Measurements from ENCODE around the gene MAP4K3. TPM values are rescaled to one million over a fixed set of nuclear protein-coding genes. Genes with fewer than 3 reads are reported as not detected.

MAP4K3 gene
- total and polyA plus RNA-seq, 7 donors = 8.0 to 96.8 (median 72.1) TPM

- TF ChIP-seq POLR2A (IDR thresholded peaks at IDR 0.05) (no peak), POLR2AphosphoS5 (IDR thresholded peaks at IDR 0.05) (no peak), EP300 (IDR thresholded peaks at IDR 0.05) (no peak)
- TF ChIP-seq, protein P1, sequence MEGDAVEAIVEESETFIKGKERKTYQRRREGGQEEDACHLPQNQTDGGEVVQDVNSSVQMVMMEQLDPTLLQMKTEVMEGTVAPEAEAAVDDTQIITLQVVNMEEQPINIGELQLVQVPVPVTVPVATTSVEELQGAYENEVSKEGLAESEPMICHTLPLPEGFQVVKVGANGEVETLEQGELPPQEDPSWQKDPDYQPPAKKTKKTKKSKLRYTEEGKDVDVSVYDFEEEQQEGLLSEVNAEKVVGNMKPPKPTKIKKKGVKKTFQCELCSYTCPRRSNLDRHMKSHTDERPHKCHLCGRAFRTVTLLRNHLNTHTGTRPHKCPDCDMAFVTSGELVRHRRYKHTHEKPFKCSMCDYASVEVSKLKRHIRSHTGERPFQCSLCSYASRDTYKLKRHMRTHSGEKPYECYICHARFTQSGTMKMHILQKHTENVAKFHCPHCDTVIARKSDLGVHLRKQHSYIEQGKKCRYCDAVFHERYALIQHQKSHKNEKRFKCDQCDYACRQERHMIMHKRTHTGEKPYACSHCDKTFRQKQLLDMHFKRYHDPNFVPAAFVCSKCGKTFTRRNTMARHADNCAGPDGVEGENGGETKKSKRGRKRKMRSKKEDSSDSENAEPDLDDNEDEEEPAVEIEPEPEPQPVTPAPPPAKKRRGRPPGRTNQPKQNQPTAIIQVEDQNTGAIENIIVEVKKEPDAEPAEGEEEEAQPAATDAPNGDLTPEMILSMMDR (IDR thresholded peaks at IDR 0.05) = no peak
- WGBS, 2 donors = 72 to 73% methylated on average over 1 of the region's 1 CpG
- Histone ChIP-seq H3K9me3 (no peaks in the 10 kb centered on the region), H3K27ac (no peak overlapping the region), H3K4me1 (peaks cover 0 to 20% (median 18%) of the 10 kb centered on the region in 4 donors), H3K4me3 (no peak overlapping the region), H3K36me3 (no peaks in the 10 kb centered on the region), H3K27me3 (no peaks in the 10 kb centered on the region)
- DNase-seq = no peak
- intact Hi-C loops (cut with DNase I) = no loop called here
These were observed 211.5 kb downstream of the MAP4K3 start for GRCh38 chr2:39225567-39225966.

DNA sequence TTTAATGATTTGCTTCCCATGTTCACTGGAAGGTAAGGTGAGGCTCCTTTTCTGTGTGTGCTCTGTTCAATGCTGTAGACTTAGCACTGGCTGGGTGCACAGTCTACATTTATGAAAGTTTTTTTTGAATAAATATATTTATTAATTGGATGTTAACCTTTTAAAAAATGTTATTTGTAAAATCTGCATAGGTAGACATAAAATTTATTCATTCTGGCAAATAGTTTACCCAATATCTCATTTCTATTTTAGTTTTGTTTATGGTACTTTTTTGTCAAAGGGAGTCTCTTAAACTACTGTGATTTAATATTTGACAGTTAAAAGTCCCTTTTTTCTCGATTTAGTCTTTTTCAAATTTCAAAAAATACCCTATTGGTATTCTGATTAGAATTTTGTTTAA, 213.2 kb downstream of the MAP4K3 start:
- Histone ChIP-seq H3K4me1 (peaks cover 0 to 8% (median 7%) of the 10 kb centered on the region in 4 donors), H3K36me3 (no peaks in the 10 kb centered on the region), H3K27ac (no peak overlapping the region), H3K9me3 (no peaks in the 10 kb centered on the region), H3K4me3 (no peak overlapping the region), H3K27me3 (no peaks in the 10 kb centered on the region)
- intact Hi-C loops (cut with DNase I) = no loop called here
- WGBS, 2 donors = 92 to 94% methylated on average over 1 of the region's 1 CpG
- no peak for DNase-seq
- no peak for TF ChIP-seq EP300 (IDR thresholded peaks at IDR 0.05)

GRCh38 chr2:39221459-39221858, 215.6 kb downstream of the MAP4K3 start:
- no peak overlapping the region for H3K4me3 ChIP-seq
- no peak for DNase-seq
- no peaks in the 10 kb centered on the region for H3K9me3 ChIP-seq
- no peaks in the 10 kb centered on the region for H3K36me3 ChIP-seq
- H3K27ac ChIP-seq = no peak overlapping the region
- 96 to 97% methylated on average over 3 of the region's 3 CpGs for WGBS, 2 donors
- no peaks in the 10 kb centered on the region for H3K4me1 ChIP-seq
- intact Hi-C loops (cut with DNase I) = no loop called here
- no peaks in the 10 kb centered on the region for H3K27me3 ChIP-seq
- TF ChIP-seq POLR2A (IDR thresholded peaks at IDR 0.05) = no peak
- TF ChIP-seq, protein P1 (IDR thresholded peaks at IDR 0.05) = no peak
- TF ChIP-seq POLR2AphosphoS5 (IDR thresholded peaks at IDR 0.05) = no peak
- TF ChIP-seq EP300 (IDR thresholded peaks at IDR 0.05) = no peak

DNA sequence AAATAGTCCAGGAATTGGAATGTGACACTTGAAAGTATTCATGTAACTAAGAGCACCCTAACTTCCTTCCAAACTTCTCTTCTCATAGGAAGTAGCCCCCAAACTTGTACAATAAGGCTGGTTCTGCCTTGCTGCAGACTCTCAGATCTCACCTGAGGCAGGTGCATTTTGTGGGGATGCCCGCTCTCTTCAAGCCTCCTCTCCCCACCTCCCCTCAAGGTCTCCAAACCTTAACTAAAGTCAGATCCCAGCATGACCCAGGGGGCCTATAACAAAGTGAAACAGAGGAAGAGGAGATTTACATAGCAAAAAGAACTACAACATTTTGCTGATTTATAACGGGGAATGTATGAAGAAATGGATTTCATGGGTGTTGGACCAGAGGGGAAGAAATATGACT, 216.9 kb downstream of the MAP4K3 start:
- no peak for DNase-seq
- Histone ChIP-seq H3K9me3 (no peaks in the 10 kb centered on the region), H3K36me3 (no peaks in the 10 kb centered on the region), H3K27me3 (no peaks in the 10 kb centered on the region), H3K4me1 (no peaks in the 10 kb centered on the region), H3K27ac (no peak overlapping the region), H3K4me3 (no peak overlapping the region)
- 94 to 95% methylated on average over 2 of the region's 2 CpGs for WGBS, 2 donors
- intact Hi-C loops (cut with DNase I) = no loop called here
- TF ChIP-seq POLR2A (IDR thresholded peaks at IDR 0.05) (no peak), POLR2AphosphoS5 (IDR thresholded peaks at IDR 0.05) (no peak), EP300 (IDR thresholded peaks at IDR 0.05) (no peak)
- TF ChIP-seq, protein P1 (IDR thresholded peaks at IDR 0.05) = no peak

GRCh38 chr2:39218391-39218790, 218.7 kb downstream of the MAP4K3 start:
- no peak overlapping the region for H3K27ac ChIP-seq
- H3K36me3 ChIP-seq = no peaks in the 10 kb centered on the region
- DNase-seq = no peak
- WGBS, 2 donors = 94 to 96% methylated on average over 5 of the region's 5 CpGs
- H3K27me3 ChIP-seq = no peaks in the 10 kb centered on the region
- no peaks in the 10 kb centered on the region for H3K4me1 ChIP-seq
- no peak overlapping the region for H3K4me3 ChIP-seq
- TF ChIP-seq, protein P1 (IDR thresholded peaks at IDR 0.05) = no peak
- TF ChIP-seq POLR2A (IDR thresholded peaks at IDR 0.05) (no peak), EP300 (IDR thresholded peaks at IDR 0.05) (no peak), POLR2AphosphoS5 (IDR thresholded peaks at IDR 0.05) (no peak)
- no peaks in the 10 kb centered on the region for H3K9me3 ChIP-seq
- intact Hi-C loops (cut with DNase I) = no loop called here
